ENCODE results near the gene SMARCC2. TPM values are rescaled to one million over a fixed set of nuclear protein-coding genes. Genes with fewer than 3 reads are reported as not detected.

The SMARCC2 gene
- total RNA-seq: 35.0 and 49.7 TPM in 2 replicates

GRCh38 chr12:56189099-56189917 is at the start of gene SMARCC2:
SMARCC2 (minus strand) TSS chr12:56189483; CDS start chr12:56189461, 22 bp downstream.

GRCh38 chr12:56229916-56230431 is 40.7 kb upstream of the SMARCC2 start, which contains the start of gene SLC39A5:
SLC39A5 (plus strand) TSS chr12:56230051; CDS start chr12:56231275, 1,224 bp downstream.

GRCh38 chr12:56224102-56224701 is 34.9 kb upstream of the SMARCC2 start, which contains the start of gene NABP2:
NABP2 (plus strand) TSS chr12:56224342; CDS start chr12:56224857, 515 bp downstream.

GRCh38 chr12:56221757-56222530 is 32.7 kb upstream of the SMARCC2 start, which contains the start of gene RNF41:
RNF41 (minus strand) TSS chr12:56221922; CDS start chr12:56214047, 7,875 bp downstream.

GRCh38 chr12:56158029-56158925 is 31.0 kb downstream of the SMARCC2 start, which contains the start of gene MYL6:
MYL6 (plus strand) TSS chr12:56158359; CDS start chr12:56158402, 43 bp downstream.

GRCh38 chr12:56152132-56152755 is 37.0 kb downstream of the SMARCC2 start, which contains the start of gene MYL6B:
MYL6B (plus strand) TSS chr12:56152587; CDS start chr12:56153919, 1,332 bp downstream.

GRCh38 chr12:56127888-56128669 is 61.2 kb downstream of the SMARCC2 start, which contains the start of gene ESYT1:
ESYT1 (plus strand) TSS chr12:56128267; CDS start chr12:56128320, 53 bp downstream.

GRCh38 chr12:56117778-56118687 is 71.2 kb downstream of the SMARCC2 start, which contains the start of gene ZC3H10:
ZC3H10 (plus strand) TSS chr12:56118266; CDS start chr12:56120563, 2,297 bp downstream.

GRCh38 chr12:56116267-56117081 is 72.8 kb downstream of the SMARCC2 start, which contains the start of gene RPL41:
RPL41 (plus strand) TSS chr12:56116633.

Other genes starting within 250 kb of the SMARCC2 start
- 1.5 and 6.6 TPM in 2 replicates for gene PMEL, start 223.4 kb downstream of the SMARCC2 start, total RNA-seq
- gene CDK2, start 222.7 kb downstream of the SMARCC2 start, total RNA-seq: 11.2 and 54.6 TPM in 2 replicates
- 44.3 and 67.1 TPM in 2 replicates for gene RAB5B, start 215.4 kb downstream of the SMARCC2 start, total RNA-seq
- 14.5 and 18.4 TPM in 2 replicates for gene SUOX, start 192.2 kb downstream of the SMARCC2 start, total RNA-seq
- gene IKZF4, start 168.4 kb downstream of the SMARCC2 start, total RNA-seq: 4.1 and 5.3 TPM in 2 replicates
- gene RPS26, start 147.6 kb downstream of the SMARCC2 start, total RNA-seq: 819 and 1,390 TPM in 2 replicates
- gene ERBB3, start 109.3 kb downstream of the SMARCC2 start, total RNA-seq: 2.3 and 5.6 TPM in 2 replicates
- gene PA2G4, start 84.9 kb downstream of the SMARCC2 start, total RNA-seq: 87.1 and 204 TPM in 2 replicates
- gene RPL41, start 72.8 kb downstream of the SMARCC2 start, total RNA-seq: 1,989 and 2,469 TPM in 2 replicates
- gene ZC3H10, start 71.2 kb downstream of the SMARCC2 start, total RNA-seq: 2.3 and 3.0 TPM in 2 replicates
- gene ESYT1, start 61.2 kb downstream of the SMARCC2 start, total RNA-seq: 318 and 340 TPM in 2 replicates
- 91.1 and 109 TPM in 2 replicates for gene MYL6B, start 36.9 kb downstream of the SMARCC2 start, total RNA-seq
- 1,442 and 2,553 TPM in 2 replicates for gene MYL6, start 31.1 kb downstream of the SMARCC2 start, total RNA-seq
- 53.6 and 72.0 TPM in 2 replicates for gene RNF41, start 32.4 kb upstream of the SMARCC2 start, total RNA-seq
- 30.0 and 48.1 TPM in 2 replicates for gene NABP2, start 34.9 kb upstream of the SMARCC2 start, total RNA-seq
- not detected in 2 replicates for gene SLC39A5, start 40.6 kb upstream of the SMARCC2 start, total RNA-seq
- 42.3 and 54.6 TPM in 2 replicates for gene ANKRD52, start 68.9 kb upstream of the SMARCC2 start, total RNA-seq
- gene COQ10A, start 77.5 kb upstream of the SMARCC2 start, total RNA-seq: 9.6 and 9.8 TPM in 2 replicates
- 130 and 148 TPM in 2 replicates for gene CS, start 110.8 kb upstream of the SMARCC2 start, total RNA-seq
- gene CNPY2, start 126.5 kb upstream of the SMARCC2 start, total RNA-seq: 75.3 and 76.6 TPM in 2 replicates
- gene PAN2, start 144.5 kb upstream of the SMARCC2 start, total RNA-seq: 15.6 and 21.6 TPM in 2 replicates
- 1.1 and 1.5 TPM in 2 replicates for gene IL23A, start 149.4 kb upstream of the SMARCC2 start, total RNA-seq
- 53.4 and 121 TPM in 2 replicates for gene STAT2, start 170.6 kb upstream of the SMARCC2 start, total RNA-seq
- gene APOF, start 173.4 kb upstream of the SMARCC2 start, total RNA-seq: not detected in 2 replicates